A549 (cell line): ENCODE measurements around the gene BMAL1. TPM values are rescaled to one million over a fixed set of nuclear protein-coding genes. Genes with fewer than 3 reads are reported as not detected.

Experiments used
- ATAC-seq, 2 experiments: fragments of 200-7000 bp in 1 of 2; fragments of >200 bp in 1 of 2; cut with Nextera tagmentation in 1 of 2; cut with Tn5 transposase in 1 of 2; 3 replicates each; pipeline versions ENCODE4 v1.8.0 to v1.9.1; 2018 to 2020; ENCODE audit warnings: mild to moderate bottlenecking in 1 of 2, moderate library complexity in 1 of 2
- CTCF ChIA-PET: fragments of 300-600 bp; sonication (Branson Sonifier 250); formaldehyde crosslinking; extraction: SDS; loops from one replicate; lab custom pipeline; 2021; ENCODE audit warnings: antibody characterized with exemption, inconsistent platforms; lab: Yijun Ruan, JAX
- POLR2A ChIA-PET: fragments of 350-600 bp; formaldehyde crosslinking; extraction: SDS; loops from one replicate; lab custom pipeline; 2021; ENCODE audit warnings: antibody characterized with exemption, inconsistent platforms; lab: Yijun Ruan, JAX
- DNase-seq, 2 experiments: peaks; one replicate each; pipeline versions ENCODE4 v3.0.0 to v3.0.0-alpha.2; 2011 to 2016; ENCODE audit warnings: low read depth in 1 of 2, low spot score in 1 of 2
- FAIRE-seq: peaks from 2 replicates; lab custom pipeline; 2011; peaks lifted over from hg19 to GRCh38; lab: Jason Lieb, UNC
- H3K27ac ChIP-seq, 2 experiments: fragments of >200 bp; sonication (Bioruptor Twin); formaldehyde crosslinking; 3 replicates each; pipeline ENCODE4 v1.5.1; 2016 to 2017
- H3K4me1 ChIP-seq: fragments of >200 bp; sonication (Bioruptor Twin); formaldehyde crosslinking; 3 replicates; pipeline ENCODE4 v1.6.1; 2016
- H3K4me2 ChIP-seq: fragments of >200 bp; sonication (Bioruptor Twin); formaldehyde crosslinking; 3 replicates; pipeline ENCODE4 v1.6.1; 2016
- H3K4me3 ChIP-seq: fragments of >200 bp; sonication (Bioruptor Twin); formaldehyde crosslinking; 3 replicates; pipeline ENCODE4 v1.5.1; 2016
- H3K9me3 ChIP-seq: fragments of >200 bp; sonication (Bioruptor Twin); formaldehyde crosslinking; 3 replicates; pipeline ENCODE4 v1.6.1; 2016
- ATOH8 ChIP-seq: fragments of 250-450 bp; sonication (Bioruptor Pico); IDR thresholded peaks from 2 replicates; pipeline ENCODE4 v1.5.0; 2020; ENCODE audit warnings: low read depth, mild to moderate bottlenecking, moderate library complexity
- CBX2 ChIP-seq: fragments of 200-600 bp; sonication (generic); IDR thresholded peaks from 2 replicates; pipeline ENCODE4 v1.6.1; 2016; ENCODE audit warnings: low read depth, mild to moderate bottlenecking, borderline replicate concordance
- CBX8 ChIP-seq: fragments of 200-600 bp; sonication (generic); IDR thresholded peaks from 2 replicates; pipeline ENCODE4 v1.6.1; 2016
- CEBPB ChIP-seq, 2 experiments: fragments of >200 bp in 1 of 2; sonication (Bioruptor Twin) in 1 of 2; formaldehyde crosslinking in 1 of 2; IDR thresholded peaks; 2 replicates each; pipeline ENCODE4 v1.6.1; 2012 to 2016
- CHD4 ChIP-seq: fragments of 200-600 bp; sonication (generic); IDR thresholded peaks from 2 replicates; pipeline ENCODE4 v1.6.1; 2016; ENCODE audit warnings: antibody characterized with exemption, mild to moderate bottlenecking, borderline replicate concordance
- CTCF ChIP-seq: fragments of >200 bp; sonication (Bioruptor Twin); formaldehyde crosslinking; IDR thresholded peaks from 3 replicates; pipeline ENCODE4 v1.5.1; 2016
- E2F6 ChIP-seq: IDR thresholded peaks from 2 replicates; pipeline ENCODE4 v1.6.1; 2012; ENCODE audit warnings: low read depth, borderline replicate concordance
- ELK1 ChIP-seq: fragments of 150-350 bp; IDR thresholded peaks from 2 replicates; pipeline ENCODE4 v1.6.1; 2014; ENCODE audit warnings: low read depth, mild to moderate bottlenecking, low read length
- EP300 ChIP-seq, 2 experiments: fragments of >200 bp; sonication (Bioruptor Twin); formaldehyde crosslinking; IDR thresholded peaks; 2 replicates in 1 of 2; 3 replicates in 1 of 2; pipeline ENCODE4 v1.6.1; 2016 to 2017
- FOSL2 ChIP-seq, 2 experiments: fragments of 450-650 bp in 1 of 2; fragments of >200 bp in 1 of 2; sonication (Bioruptor Twin) in 1 of 2; formaldehyde crosslinking; IDR thresholded peaks; 2 replicates each; pipeline versions ENCODE4 v1.5.0 to v1.6.1; 2016 to 2020; ENCODE audit warnings: mild to moderate bottlenecking in 1 of 2, moderate library complexity in 1 of 2
- HDAC2 ChIP-seq: fragments of 200-600 bp; sonication (generic); IDR thresholded peaks from 2 replicates; pipeline ENCODE4 v1.6.1; 2016
- HES2 ChIP-seq: fragments of >200 bp; sonication (Bioruptor Twin); formaldehyde crosslinking; IDR thresholded peaks from 2 replicates; pipeline ENCODE4 v1.6.1; 2016
- HOXB13 ChIP-seq: fragments of 250-450 bp; sonication (Bioruptor Pico); IDR thresholded peaks from 2 replicates; pipeline ENCODE4 v1.5.0; 2020; ENCODE audit warnings: low read depth, mild to moderate bottlenecking, moderate library complexity
- HOXB5 ChIP-seq: fragments of 250-450 bp; sonication (Bioruptor Pico); IDR thresholded peaks from 2 replicates; pipeline ENCODE4 v1.5.0; 2020; ENCODE audit warnings: mild to moderate bottlenecking, moderate library complexity
- JUN ChIP-seq, 2 experiments: fragments of >200 bp; sonication (Bioruptor Twin); formaldehyde crosslinking; IDR thresholded peaks; 2 replicates in 1 of 2; 3 replicates in 1 of 2; pipeline ENCODE4 v1.6.1; 2016 to 2017
- KDM5A ChIP-seq: fragments of 200-600 bp; sonication (generic); IDR thresholded peaks from 2 replicates; pipeline ENCODE4 v1.6.1; 2016; ENCODE audit warnings: antibody characterized with exemption, mild to moderate bottlenecking
- MAZ ChIP-seq: fragments of 150-350 bp; IDR thresholded peaks from 2 replicates; pipeline ENCODE4 v1.6.1; 2014; ENCODE audit warnings: antibody characterized with exemption, low read depth, low read length, borderline replicate concordance
- MYC ChIP-seq: IDR thresholded peaks from 2 replicates; pipeline ENCODE4 v1.6.1; 2012; ENCODE audit warnings: mild to moderate bottlenecking, inconsistent platforms, low read length, improper control_type of control experiment, borderline replicate concordance
- NFE2L2 ChIP-seq: fragments of 150-350 bp; conservative IDR thresholded peaks from 2 replicates; pipeline ENCODE4 v1.6.1; 2014; ENCODE audit warnings: low read length
- NPAS2 ChIP-seq: fragments of 250-450 bp; sonication (Bioruptor Pico); IDR thresholded peaks from 2 replicates; pipeline ENCODE4 v1.8.0; 2022; ENCODE audit warnings: mild to moderate bottlenecking, moderate library complexity, borderline replicate concordance
- PHF8 ChIP-seq: fragments of 200-600 bp; sonication (generic); IDR thresholded peaks from 2 replicates; pipeline ENCODE4 v1.6.1; 2016; ENCODE audit warnings: low read depth, mild to moderate bottlenecking, antibody characterized with exemption, moderate library complexity, borderline replicate concordance
- POLR2A ChIP-seq: IDR thresholded peaks from 2 replicates; pipeline ENCODE4 v1.6.1; 2012; ENCODE audit warnings: mild to moderate bottlenecking, low read length
- RAD21 ChIP-seq, 2 experiments: fragments of >200 bp in 1 of 2; sonication (Bioruptor Twin) in 1 of 2; formaldehyde crosslinking in 1 of 2; IDR thresholded peaks in 1 of 2; conservative IDR thresholded peaks in 1 of 2; 2 replicates in 1 of 2; 3 replicates in 1 of 2; pipeline ENCODE4 v1.6.1; 2012 to 2018; ENCODE audit warnings: inconsistent platforms in 1 of 2
- RCOR1 ChIP-seq: fragments of 150-350 bp; IDR thresholded peaks from 2 replicates; pipeline ENCODE4 v1.6.1; 2014; ENCODE audit warnings: antibody characterized with exemption, low read length, low read depth
- REST ChIP-seq: fragments of 200-600 bp; sonication (generic); IDR thresholded peaks from 2 replicates; pipeline ENCODE4 v1.6.1; 2016; ENCODE audit warnings: antibody characterized with exemption, mild to moderate bottlenecking, moderate library complexity
- RFX5 ChIP-seq: fragments of 450-650 bp; IDR thresholded peaks from 2 replicates; pipeline ENCODE4 v1.7.1; 2014; ENCODE audit warnings: antibody characterized with exemption, mild to moderate bottlenecking, moderate library complexity
- RNF2 ChIP-seq: fragments of 200-600 bp; sonication (generic); IDR thresholded peaks from 2 replicates; pipeline ENCODE4 v1.6.1; 2016; ENCODE audit warnings: low read depth, mild to moderate bottlenecking, antibody characterized with exemption, moderate library complexity, borderline replicate concordance
- SMC3 ChIP-seq: fragments of >200 bp; sonication (Bioruptor Twin); formaldehyde crosslinking; IDR thresholded peaks from 3 replicates; pipeline ENCODE4 v1.6.1; 2018; ENCODE audit warnings: inconsistent platforms
- TP53 ChIP-seq: fragments of 250-450 bp; sonication (Bioruptor Pico); IDR thresholded peaks from 2 replicates; pipeline ENCODE4 v1.5.0; 2021; ENCODE audit warnings: mild to moderate bottlenecking, moderate library complexity
- ZFP36 ChIP-seq: fragments of 450-650 bp; IDR thresholded peaks from 2 replicates; pipeline ENCODE4 v1.6.1; 2014; ENCODE audit warnings: borderline replicate concordance; ENCODE audit not compliant: partially characterized antibody
- WGBS: methylation state at CpG from one replicate; pipeline ENCODE4 v1.1.6; 2017; ENCODE audit errors: missing lambda C conversion rate; 5-methylcytosine and 5-hydroxymethylcytosine counted together
- polyA plus RNA-seq, 4 experiments: library from polyadenylated mRNA; depleted of rRNA in 3 of 4; stranded (reverse); fragments of >200 nt; fragmentation: RNase III in 1 of 4; extraction: RNeasy Plus Mini Kit Qiagen cat#74134 plus additional on column Dnase treatment in 1 of 4; gene quantifications; 2 replicates in 3 of 4; 3 replicates in 1 of 4; pipeline ENCODE4 v1.2.3, GENCODE V29; 2011 to 2017

The BMAL1 gene
- polyA plus RNA-seq, 2 of the 4 experiments (the other 2 are of a cell fraction) = 28.6 to 29.2 TPM

GRCh38 chr11:13339195-13340153 is 61.9 kb downstream of the BMAL1 start:
- WGBS = 1% methylated on average over 11 of the region's 11 CpGs
- CTCF ChIA-PET = interaction anchor here (0.9 to 16.2 kb wide), 8 partner anchors 11 to 921 kb away, joined by 3 to 320 read pairs (median 4); no protein-coding TSS in a partner anchor
- H3K4me1 ChIP-seq = peaks cover 89% of the 10 kb centered on the region
- peak overlapping the region; percentile 39 for H3K4me3 ChIP-seq
- POLR2A ChIA-PET = interaction anchor here (0.5 to 4.1 kb wide), 4 partner anchors 63 to 1306 kb away, joined by 3 to 32 read pairs (median 5); no protein-coding TSS in a partner anchor
- ATAC-seq (peak; percentile 69 to 75), FAIRE-seq (no peak), DNase-seq (peak; percentile 83 to 89)
- H3K9me3 ChIP-seq = no peaks in the 10 kb centered on the region
- H3K4me2 ChIP-seq = peak overlapping the region; percentile 92
- H3K27ac ChIP-seq = peak overlapping the region; percentile 95 to 98
- TF ChIP-seq CHD4 (no peak), FOSL2 (IDR thresholded peaks at IDR 0.05) (peak; percentile 55), FOSL2 (CRISPR knock-in tag; IDR thresholded peaks at IDR 0.05) (peak; percentile 80), KDM5A (no peak), RCOR1 (no peak), HES2 (no peak), POLR2A (no peak), HDAC2 (no peak), PHF8 (no peak), NPAS2 (CRISPR knock-in tag) (no peak), JUN (IDR thresholded peaks at IDR 0.05) (peak; percentile 35 to 67; a peak in 2 of 5 replicates), MAZ (no peak), EP300 (IDR thresholded peaks at IDR 0.05) (peak; percentile 27 to 38; a peak in 2 of 5 replicates), REST (no peak), RAD21 (conservative IDR thresholded peaks at IDR 0.05 in 1 of 2, IDR thresholded peaks at IDR 0.05 in 1 of 2) (no peak; a peak in 1 of 5 replicates), CBX2 (no peak), CTCF (no peak), HOXB13 (CRISPR knock-in tag) (no peak), TP53 (no peak), SMC3 (no peak), HOXB5 (CRISPR knock-in tag) (no peak), MYC (no peak), RFX5 (no peak), E2F6 (no peak), NFE2L2 (peak; percentile 21; the same call in 1 of the 2 replicates), CEBPB (IDR thresholded peaks at IDR 0.05) (peak; percentile 44 to 64; a peak in 2 of 4 replicates), CBX8 (no peak), ZFP36 (no peak), ATOH8 (CRISPR knock-in tag) (no peak), ELK1 (no peak), RNF2 (no peak)
